Caco-2 (cell line): Measurements from ENCODE around the gene KCNK3. TPM values are rescaled to one million over a fixed set of nuclear protein-coding genes. Genes with fewer than 3 reads are reported as not detected.

Source experiments
- BruUV-seq: library from RNA; stranded (reverse); fragments of 400-500 nt; replicated peaks from 2 replicates; lab custom pipeline; 2021; lab: Mats Ljungman, UMichigan
- CTCF ChIA-PET: fragments of 300-600 bp; sonication (Branson Sonifier 250); formaldehyde crosslinking; loops from one replicate; lab custom pipeline; 2022; ENCODE audit warnings: antibody characterized with exemption; lab: Charles Lee
- POLR2A ChIA-PET: fragments of 300-600 bp; sonication (Branson Sonifier 250); formaldehyde crosslinking; loops from one replicate; lab custom pipeline; 2022; ENCODE audit warnings: antibody characterized with exemption; lab: Charles Lee
- DNase-seq, 2 experiments: peaks; one replicate each; pipeline versions ENCODE4 v3.0.0 to v3.0.0-alpha.2; 2020 to 2022
- H3K27me3 ChIP-seq: replicated peaks from 2 replicates; pipeline ENCODE4 v1.6.0; 2011; ENCODE audit warnings: low read length; ENCODE audit not compliant: control insufficient read depth, insufficient read depth
- H3K36me3 ChIP-seq: 2 replicates; pipeline ENCODE4 v1.5.1; 2011; ENCODE audit warnings: low read length; ENCODE audit not compliant: control insufficient read depth, insufficient read depth
- H3K4me1 ChIP-seq: fragments of 250-450 bp; sonication (Bioruptor Pico); 2 replicates; pipeline ENCODE4 v1.5.1; 2020; ENCODE audit warnings: mild to moderate bottlenecking
- H3K4me3 ChIP-seq: 2 replicates; pipeline ENCODE4 v1.5.1; 2011; ENCODE audit warnings: low read depth, mild to moderate bottlenecking, control low read depth, low read length
- H3K9me3 ChIP-seq: fragments of 250-450 bp; sonication (Bioruptor Pico); 2 replicates; pipeline ENCODE4 v1.5.1; 2020; ENCODE audit warnings: mild to moderate bottlenecking, moderate library complexity
- H3K27ac Mint-ChIP-seq: one replicate; pipeline ENCODE4 v1.8.0; 2022; ENCODE audit warnings: mixed read lengths; ENCODE audit not compliant: unreplicated experiment
- H3K27me3 Mint-ChIP-seq: one replicate; pipeline ENCODE4 v1.8.0; 2022; ENCODE audit warnings: mixed read lengths; ENCODE audit not compliant: insufficient read depth, unreplicated experiment
- H3K36me3 Mint-ChIP-seq: one replicate; pipeline ENCODE4 v1.8.0; 2022; ENCODE audit warnings: mild to moderate bottlenecking, mixed read lengths; ENCODE audit not compliant: insufficient read depth, unreplicated experiment
- H3K4me1 Mint-ChIP-seq: one replicate; pipeline ENCODE4 v1.8.0; 2022; ENCODE audit warnings: low read depth, mixed read lengths; ENCODE audit not compliant: unreplicated experiment
- H3K4me3 Mint-ChIP-seq: one replicate; pipeline ENCODE4 v1.8.0; 2022; ENCODE audit warnings: mild to moderate bottlenecking, moderate library complexity, mixed read lengths; ENCODE audit not compliant: unreplicated experiment
- H3K9me3 Mint-ChIP-seq: one replicate; pipeline ENCODE4 v1.8.0; 2022; ENCODE audit warnings: mixed read lengths; ENCODE audit not compliant: unreplicated experiment
- intact Hi-C: fragments of 100-400 bp; cut with micrococcal nuclease; formaldehyde crosslinking; loops from one replicate; pipeline ENCODE4 v1.10.0; 2022; ENCODE audit not compliant: unreplicated experiment
- total RNA-seq: library from RNA; stranded (reverse); gene quantifications from 2 replicates; pipeline ENCODE4 v1.2.3, GENCODE V29; 2022
- TF ChIP-seq, protein P1 (sequence below), 2 experiments: fragments of 200-600 bp in 1 of 2; IDR thresholded peaks; 1 replicate in 1 of 2; 2 replicates in 1 of 2; pipeline versions ENCODE4 v1.5.1 to v1.8.0; 2011 to 2022; ENCODE audit warnings: antibody characterized with exemption in 1 of 2, control low read depth in 1 of 2, inconsistent platforms in 1 of 2, low read depth in 1 of 2, low read length in 1 of 2, mild to moderate bottlenecking in 1 of 2, moderate library complexity in 1 of 2; ENCODE audit not compliant: insufficient read depth in 1 of 2, severe bottlenecking in 1 of 2, unreplicated experiment in 1 of 2

KCNK3 gene
- total RNA-seq, 1 experiment from 2014 or later: 0.36 TPM

GRCh38 chr2:26740890-26741302 lies 48.4 kb downstream of the KCNK3 start:
- Histone ChIP-seq H3K27me3 (no peaks in the 10 kb centered on the region), H3K9me3 (no peaks in the 10 kb centered on the region), H3K36me3 (no peaks in the 10 kb centered on the region), H3K4me1 (peaks cover 6% of the 10 kb centered on the region), H3K4me3 (no peak overlapping the region)
- intact Hi-C loops: no loop called here
- TF ChIP-seq, protein P1, sequence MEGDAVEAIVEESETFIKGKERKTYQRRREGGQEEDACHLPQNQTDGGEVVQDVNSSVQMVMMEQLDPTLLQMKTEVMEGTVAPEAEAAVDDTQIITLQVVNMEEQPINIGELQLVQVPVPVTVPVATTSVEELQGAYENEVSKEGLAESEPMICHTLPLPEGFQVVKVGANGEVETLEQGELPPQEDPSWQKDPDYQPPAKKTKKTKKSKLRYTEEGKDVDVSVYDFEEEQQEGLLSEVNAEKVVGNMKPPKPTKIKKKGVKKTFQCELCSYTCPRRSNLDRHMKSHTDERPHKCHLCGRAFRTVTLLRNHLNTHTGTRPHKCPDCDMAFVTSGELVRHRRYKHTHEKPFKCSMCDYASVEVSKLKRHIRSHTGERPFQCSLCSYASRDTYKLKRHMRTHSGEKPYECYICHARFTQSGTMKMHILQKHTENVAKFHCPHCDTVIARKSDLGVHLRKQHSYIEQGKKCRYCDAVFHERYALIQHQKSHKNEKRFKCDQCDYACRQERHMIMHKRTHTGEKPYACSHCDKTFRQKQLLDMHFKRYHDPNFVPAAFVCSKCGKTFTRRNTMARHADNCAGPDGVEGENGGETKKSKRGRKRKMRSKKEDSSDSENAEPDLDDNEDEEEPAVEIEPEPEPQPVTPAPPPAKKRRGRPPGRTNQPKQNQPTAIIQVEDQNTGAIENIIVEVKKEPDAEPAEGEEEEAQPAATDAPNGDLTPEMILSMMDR (IDR thresholded peaks at IDR 0.05; ENCODE audit: insufficient read depth in 1 of 2, low read depth in 1 of 2, low read length in 1 of 2, severe bottlenecking in 1 of 2, unreplicated experiment in 1 of 2): no peak
- Mint-ChIP-seq H3K36me3 (no peaks in the 10 kb centered on the region), H3K27me3 (no peaks in the 10 kb centered on the region), H3K27ac (no peak overlapping the region), H3K4me1 (no peaks in the 10 kb centered on the region), H3K4me3 (no peak overlapping the region), H3K9me3 (no peaks in the 10 kb centered on the region)
- ChIA-PET POLR2A (no interaction called here), CTCF (no interaction called here)
- no TSS peak for BruUV-seq
- no peak for DNase-seq

- DNase-seq: no peak
- no TSS peak for BruUV-seq
- no peaks in the 10 kb centered on the region for H3K27me3 ChIP-seq
- Mint-ChIP-seq H3K27ac (no peak overlapping the region), H3K4me3 (no peak overlapping the region), H3K27me3 (no peaks in the 10 kb centered on the region), H3K4me1 (no peaks in the 10 kb centered on the region), H3K36me3 (no peaks in the 10 kb centered on the region), H3K9me3 (no peaks in the 10 kb centered on the region)
- H3K4me1 ChIP-seq: peaks cover 6% of the 10 kb centered on the region
- POLR2A ChIA-PET: no interaction called here
- H3K36me3 ChIP-seq: no peaks in the 10 kb centered on the region
- H3K9me3 ChIP-seq: no peaks in the 10 kb centered on the region
- CTCF ChIA-PET: interaction anchor here (0.6 kb wide), 1 partner anchor 163 kb away, joined by 6 read pairs; no protein-coding TSS in a partner anchor
- H3K4me3 ChIP-seq: no peak overlapping the region
- TF ChIP-seq, protein P1 (IDR thresholded peaks at IDR 0.05; ENCODE audit: insufficient read depth in 1 of 2, low read depth in 1 of 2, low read length in 1 of 2, severe bottlenecking in 1 of 2, unreplicated experiment in 1 of 2): no peak
- intact Hi-C loops: no loop called here
Measured at GRCh38 chr2:26742048-26742770, 49.7 kb downstream of the KCNK3 start.

- Mint-ChIP-seq H3K27ac (no peak overlapping the region), H3K4me1 (no peaks in the 10 kb centered on the region), H3K9me3 (no peaks in the 10 kb centered on the region), H3K4me3 (no peak overlapping the region), H3K36me3 (no peaks in the 10 kb centered on the region), H3K27me3 (no peaks in the 10 kb centered on the region)
- no peaks in the 10 kb centered on the region for H3K36me3 ChIP-seq
- no peak for DNase-seq
- intact Hi-C loops: no loop called here
- POLR2A ChIA-PET: no interaction called here
- CTCF ChIA-PET: interaction anchor here (4.2 kb wide), 1 partner anchor 137 kb away, joined by 35 read pairs; no protein-coding TSS in a partner anchor
- peaks cover 6% of the 10 kb centered on the region for H3K4me1 ChIP-seq
- TF ChIP-seq, protein P1 (IDR thresholded peaks at IDR 0.05; ENCODE audit: insufficient read depth in 1 of 2, low read depth in 1 of 2, low read length in 1 of 2, severe bottlenecking in 1 of 2, unreplicated experiment in 1 of 2): no peak
- no peaks in the 10 kb centered on the region for H3K9me3 ChIP-seq
- BruUV-seq: no TSS peak
- no peak overlapping the region for H3K4me3 ChIP-seq
- H3K27me3 ChIP-seq: no peaks in the 10 kb centered on the region
Measured at GRCh38 chr2:26743852-26744251, 51.3 kb downstream of the KCNK3 start.
